H1 (cell line): ENCODE results near the gene ZNF483. TPM values are rescaled to one million over a fixed set of nuclear protein-coding genes. Genes with fewer than 3 reads are reported as not detected.

ENCODE experiments used
- CTCF ChIA-PET: fragments of 300-600 bp; sonication (Branson Sonifier 250); formaldehyde crosslinking; loops from one replicate; lab custom pipeline; 2021; ENCODE audit not compliant: partially characterized antibody; lab: Charles Lee
- POLR2A ChIA-PET: fragments of 300-600 bp; sonication (Branson Sonifier 250); formaldehyde crosslinking; loops from one replicate; lab custom pipeline; 2021; ENCODE audit warnings: inconsistent platforms; ENCODE audit not compliant: partially characterized antibody; lab: Charles Lee
- DNase-seq, 2 experiments: peaks; one replicate each; pipeline versions ENCODE4 v3.0.0 to v3.0.0-alpha.2; 2010 to 2022; ENCODE audit warnings: low spot score in 2 of 2, low read depth in 1 of 2, mixed read lengths in 1 of 2
- FAIRE-seq: peaks from 2 replicates; lab custom pipeline; 2011; peaks lifted over from hg19 to GRCh38; lab: Jason Lieb, UNC
- H2AFZ ChIP-seq: 2 replicates; pipeline ENCODE4 v1.8.1; 2012; ENCODE audit warnings: low read length, inconsistent platforms
- H2AK5ac ChIP-seq: 2 replicates; pipeline ENCODE4 v1.6.1; 2013; ENCODE audit warnings: low read depth, low read length
- H2BK120ac ChIP-seq: replicated peaks from 2 replicates; pipeline ENCODE3; 2013; ENCODE audit warnings: low read depth, low read length, inconsistent platforms
- H2BK12ac ChIP-seq: 2 replicates; pipeline ENCODE4 v1.6.1; 2013; ENCODE audit warnings: low read depth, low read length
- H2BK15ac ChIP-seq: 2 replicates; pipeline ENCODE4 v1.6.1; 2013; ENCODE audit warnings: low read length
- H2BK20ac ChIP-seq: 2 replicates; pipeline ENCODE4 v1.6.1; 2013; ENCODE audit warnings: low read length
- H2BK5ac ChIP-seq: 2 replicates; pipeline ENCODE4 v1.6.1; 2013; ENCODE audit warnings: low read depth, low read length
- H3K14ac ChIP-seq: 2 replicates; pipeline ENCODE4 v1.6.1; 2013; ENCODE audit warnings: inconsistent platforms; ENCODE audit not compliant: insufficient read length
- H3K18ac ChIP-seq: 2 replicates; pipeline ENCODE4 v1.6.1; 2013; ENCODE audit warnings: low read length; ENCODE audit errors: extremely low read depth
- H3K23ac ChIP-seq: 2 replicates; pipeline ENCODE4 v1.6.1; 2013; ENCODE audit warnings: inconsistent platforms; ENCODE audit not compliant: insufficient read length
- H3K23me2 ChIP-seq: 2 replicates; pipeline ENCODE4 v1.6.1; 2013; ENCODE audit warnings: low read depth, low read length
- H3K27ac ChIP-seq: 2 replicates; pipeline ENCODE4 v1.6.1; 2011; ENCODE audit warnings: low read depth, low read length, inconsistent platforms
- H3K27me3 ChIP-seq, 4 experiments: replicated peaks in 1 of 4; 1 replicate in 1 of 4; 2 replicates in 3 of 4; pipeline versions ENCODE4 v1.6.1 to v1.8.1; 2011 to 2013; ENCODE audit warnings: low read length in 3 of 4, mild to moderate bottlenecking in 3 of 4, inconsistent platforms in 2 of 4, mixed read lengths in 2 of 4, moderate library complexity in 1 of 4; ENCODE audit not compliant: control insufficient read depth in 3 of 4, insufficient read depth in 3 of 4; ENCODE audit errors: extremely low read depth in 1 of 4
- H3K36me3 ChIP-seq, 4 experiments: 2 replicates each; pipeline versions ENCODE4 v1.6.1 to v1.8.1; 2011 to 2013; ENCODE audit warnings: mild to moderate bottlenecking in 4 of 4, low read length in 3 of 4, moderate library complexity in 2 of 4, control low read depth in 1 of 4, inconsistent platforms in 1 of 4; ENCODE audit not compliant: insufficient read depth in 4 of 4, control insufficient read depth in 2 of 4
- H3K4ac ChIP-seq: replicated peaks from 2 replicates; pipeline ENCODE3; 2013; ENCODE audit warnings: low read length, low read depth, mixed read lengths, inconsistent platforms; ENCODE audit not compliant: insufficient read length
- H3K4me1 ChIP-seq, 4 experiments: replicated peaks in 1 of 4; 1 replicate in 1 of 4; 2 replicates in 3 of 4; pipeline versions ENCODE4 v1.6.1 to v1.8.1; 2011 to 2013; ENCODE audit warnings: low read length in 3 of 4, inconsistent platforms in 2 of 4, mixed read lengths in 1 of 4; ENCODE audit not compliant: insufficient read depth in 4 of 4, control insufficient read depth in 3 of 4
- H3K4me2 ChIP-seq, 2 experiments: 2 replicates each; pipeline versions ENCODE4 v1.6.1 to v1.8.1; 2011 to 2013; ENCODE audit warnings: low read depth in 2 of 2, low read length in 2 of 2, control low read depth in 1 of 2, inconsistent platforms in 1 of 2, mild to moderate bottlenecking in 1 of 2; ENCODE audit not compliant: insufficient read depth in 1 of 2
- H3K4me3 ChIP-seq, 4 experiments: fragments of 200-600, 300-600 bp in 1 of 4; sonication (generic), shearing (Covaris generic), sonication (Bioruptor Twin) in 1 of 4; 2 replicates each; pipeline versions ENCODE4 v1.5.1 to v1.8.1; 2011 to 2016; ENCODE audit warnings: low read length in 4 of 4, low read depth in 3 of 4, control low read depth in 2 of 4, inconsistent platforms in 2 of 4, mild to moderate bottlenecking in 2 of 4, mixed read lengths in 1 of 4, moderate library complexity in 1 of 4; ENCODE audit not compliant: insufficient read depth in 2 of 4; ENCODE audit errors: extremely low read depth in 1 of 4
- H3K56ac ChIP-seq: replicated peaks from 2 replicates; pipeline ENCODE3; 2013; ENCODE audit warnings: low read depth, mild to moderate bottlenecking, mixed read lengths, low read length, inconsistent platforms; ENCODE audit not compliant: insufficient read length
- H3K79me1 ChIP-seq: 2 replicates; pipeline ENCODE4 v1.6.1; 2013; ENCODE audit warnings: low read depth, low read length, control low read depth
- H3K79me2 ChIP-seq, 2 experiments: 2 replicates each; pipeline versions ENCODE4 v1.6.1 to v1.8.1; 2012 to 2013; ENCODE audit warnings: low read length in 2 of 2, mild to moderate bottlenecking in 2 of 2, inconsistent platforms in 1 of 2; ENCODE audit not compliant: insufficient read depth in 2 of 2, control insufficient read depth in 1 of 2
- H3K9ac ChIP-seq, 4 experiments: replicated peaks in 1 of 4; 1 replicate in 1 of 4; 2 replicates in 3 of 4; pipeline versions ENCODE4 v1.6.1 to v1.8.1; 2011 to 2013; ENCODE audit warnings: low read depth in 3 of 4, low read length in 3 of 4, control low read depth in 2 of 4, mild to moderate bottlenecking in 2 of 4, moderate library complexity in 2 of 4, inconsistent platforms in 1 of 4; ENCODE audit errors: extremely low read depth in 1 of 4
- H3K9me3 ChIP-seq, 2 experiments: 2 replicates each; pipeline versions ENCODE4 v1.6.1 to v1.8.1; 2012 to 2013; ENCODE audit warnings: mild to moderate bottlenecking in 2 of 2, moderate library complexity in 2 of 2, control low read depth in 1 of 2, inconsistent platforms in 1 of 2, low read depth in 1 of 2, low read length in 1 of 2, mixed read lengths in 1 of 2; ENCODE audit not compliant: insufficient read depth in 2 of 2
- H4K20me1 ChIP-seq, 2 experiments: replicated peaks in 1 of 2; 2 replicates each; pipeline versions ENCODE3 to v1.8.1; 2011 to 2013; ENCODE audit warnings: inconsistent platforms in 2 of 2, low read length in 2 of 2, mild to moderate bottlenecking in 1 of 2; ENCODE audit not compliant: insufficient read depth in 2 of 2, control insufficient read depth in 1 of 2
- H4K5ac ChIP-seq: 2 replicates; pipeline ENCODE4 v1.6.1; 2013; ENCODE audit warnings: low read length, low read depth, mixed read lengths, inconsistent platforms; ENCODE audit not compliant: insufficient read length
- H4K8ac ChIP-seq: 2 replicates; pipeline ENCODE4 v1.8.0; 2013; ENCODE audit warnings: mild to moderate bottlenecking, moderate library complexity, low read length, inconsistent platforms; ENCODE audit not compliant: insufficient read depth; ENCODE audit errors: extremely low read depth
- H4K91ac ChIP-seq: replicated peaks from 2 replicates; pipeline ENCODE3; 2013; ENCODE audit warnings: low read length, mixed read lengths, inconsistent platforms; ENCODE audit not compliant: insufficient read length
- CHD2 ChIP-seq: IDR thresholded peaks from 2 replicates; pipeline ENCODE4 v1.6.1; 2012; ENCODE audit warnings: low read length, improper control_type of control experiment
- CTCF ChIP-seq, 3 experiments: IDR thresholded peaks; 1 replicate in 2 of 3; 2 replicates in 1 of 3; pipeline versions ENCODE4 v1.5.1 to v1.6.1; 2011; ENCODE audit warnings: low read length in 3 of 3, mild to moderate bottlenecking in 3 of 3, inconsistent platforms in 2 of 3, low read depth in 1 of 3, moderate library complexity in 1 of 3; ENCODE audit not compliant: insufficient read depth in 1 of 3; ENCODE audit errors: control extremely low read depth in 1 of 3
- RAD21 ChIP-seq, 2 experiments: IDR thresholded peaks in 1 of 2; conservative IDR thresholded peaks in 1 of 2; 2 replicates each; pipeline ENCODE4 v1.6.1; 2011; ENCODE audit warnings: low read depth in 2 of 2, low read length in 2 of 2, improper control_type of control experiment in 1 of 2, inconsistent platforms in 1 of 2, mild to moderate bottlenecking in 1 of 2, moderate library complexity in 1 of 2
- WGBS, 2 experiments: shearing (Covaris generic) in 1 of 2; methylation state at CpG; one replicate each; pipeline versions ENCODE4 v1.1.6 to v1.1.7; 2013 to 2015; ENCODE audit warnings: low lambda C conversion rate in 2 of 2, mixed read lengths in 2 of 2, inconsistent platforms in 1 of 2, low coverage in 1 of 2, missing lambda C conversion rate in 1 of 2; ENCODE audit not compliant: insufficient replicate concordance in 2 of 2, insufficient coverage in 1 of 2, insufficient read length in 1 of 2; ENCODE audit errors: extremely low coverage in 1 of 2, missing lambda C conversion rate in 1 of 2; 5-methylcytosine and 5-hydroxymethylcytosine counted together
- polyA plus RNA-seq, 7 experiments: library from polyadenylated mRNA; depleted of rRNA in 3 of 7; stranded (reverse) in 5 of 7; unstranded in 2 of 7; fragments of >200 nt in 5 of 7; fragments of 200-250 nt in 2 of 7; gene quantifications; 1 replicate in 5 of 7; 2 replicates in 1 of 7; 4 replicates in 1 of 7; pipeline versions ENCODE4 v1.2.1 to v1.2.3, GENCODE V29; 2011 to 2013; ENCODE audit warnings: missing spikeins in 2 of 7, mixed read lengths in 2 of 7
- total RNA-seq: library from RNA; stranded (reverse); fragmentation: NEBNext Ultra II Directional; extraction: Animal tissue kit (Norgen Biotek cat#: 25700); gene quantifications from 2 replicates; pipeline ENCODE4 v1.2.1, GENCODE V29; 2021

The ZNF483 gene
- total and polyA plus RNA-seq, 2 of the 8 experiments (the other 6 are each of a cell fraction or from before 2014, with no cell fraction given): 4.8 to 83.8 TPM

GRCh38 chr9:111621895-111622480 lies 97.0 kb downstream of the ZNF483 start:
- H3K27ac ChIP-seq: no peak overlapping the region
- no peak overlapping the region for H3K23ac ChIP-seq
- H3K9me3 ChIP-seq: peaks cover 0 to 3% of the 10 kb centered on the region in 2 experiments; a peak in 1 of 4 replicates
- no peak overlapping the region for H2AFZ ChIP-seq
- no peak overlapping the region for H3K56ac ChIP-seq
- no peak overlapping the region for H2BK120ac ChIP-seq
- H4K91ac ChIP-seq: no peak overlapping the region
- H2BK15ac ChIP-seq: no peak overlapping the region
- FAIRE-seq (peak; percentile 68), DNase-seq (no peak)
- H4K20me1 ChIP-seq: no peaks in the 10 kb centered on the region
- no peaks in the 10 kb centered on the region for H3K79me2 ChIP-seq
- no peak overlapping the region for H4K5ac ChIP-seq
- no peaks in the 10 kb centered on the region for H3K23me2 ChIP-seq
- no peak overlapping the region for H2AK5ac ChIP-seq
- H3K18ac ChIP-seq: no peak overlapping the region
- POLR2A ChIA-PET: interaction anchor here (0.7 to 2.3 kb wide), 3 partner anchors 9 to 79 kb away, joined by 3 to 11 read pairs (median 8); partner anchors contain the start of genes DNAJC25 and PTGR1
- no peak overlapping the region for H2BK20ac ChIP-seq
- no peaks in the 10 kb centered on the region for H3K36me3 ChIP-seq
- no peaks in the 10 kb centered on the region for H3K4me1 ChIP-seq
- no peak overlapping the region for H3K14ac ChIP-seq
- no peak overlapping the region for H2BK5ac ChIP-seq
- no peaks in the 10 kb centered on the region for H3K79me1 ChIP-seq
- no peak overlapping the region for H3K4ac ChIP-seq
- CTCF ChIA-PET: interaction anchor here (0.6 to 3.8 kb wide), 27 partner anchors 10 to 1694 kb away, joined by 3 to 42 read pairs (median 4); partner anchors contain the start of gene PTGR1
- no peak overlapping the region for H4K8ac ChIP-seq
- H2BK12ac ChIP-seq: no peak overlapping the region
- WGBS, 2 experiments: 52% methylated on average over 2 of the region's 2 CpGs; no CpG with 5 or more reads in 1 of the 2 experiments
- H3K9ac ChIP-seq: no peak overlapping the region
- TF ChIP-seq RAD21 (IDR thresholded peaks at IDR 0.05 in 1 of 2, conservative IDR thresholded peaks at IDR 0.05 in 1 of 2; ENCODE audit: low read depth in 2 of 2, low read length in 2 of 2) (peak; percentile 71 to 77), CHD2 (no peak), CTCF (IDR thresholded peaks at IDR 0.05; ENCODE audit: control extremely low read depth in 1 of 3, insufficient read depth in 1 of 3, low read depth in 1 of 3, low read length in 3 of 3) (peak; percentile 64 to 79 (median 70))
- H3K4me3 ChIP-seq: no peak overlapping the region
- H3K4me2 ChIP-seq: no peak overlapping the region
- H3K27me3 ChIP-seq: peaks cover 0 to 1% (median 0%) of the 10 kb centered on the region in 4 experiments; a peak in 1 of 7 replicates
